Endothelial cell of umbilical vein (primary cell): ENCODE data around the gene PDK2. TPM values are rescaled to one million over a fixed set of nuclear protein-coding genes. Genes with fewer than 3 reads are reported as not detected.

ENCODE experiments used
- BruUV-seq: library from RNA; stranded (reverse); fragments of 400-500 nt; replicated peaks from 2 replicates; lab custom pipeline; 2021; lab: Mats Ljungman, UMichigan
- CTCF ChIA-PET: fragments of 300-600, 350-600 bp; sonication (Branson Sonifier 250); formaldehyde crosslinking; loops from one replicate; lab custom pipeline; 2021; ENCODE audit warnings: antibody characterized with exemption, inconsistent platforms; lab: Charles Lee
- POLR2A ChIA-PET: fragments of 300-600, 350-600 bp; sonication (Branson Sonifier 250); formaldehyde crosslinking; loops from one replicate; lab custom pipeline; 2021; ENCODE audit warnings: antibody characterized with exemption, inconsistent platforms; lab: Charles Lee
- DNase-seq: peaks from one replicate; pipeline ENCODE4 v3.0.0-alpha.2; 2011; ENCODE audit warnings: low read depth, low spot score
- FAIRE-seq: peaks from 2 replicates; lab custom pipeline; 2011; peaks lifted over from hg19 to GRCh38; lab: Jason Lieb, UNC
- H2AFZ ChIP-seq: 2 replicates; pipeline ENCODE4 v1.6.0; 2012; ENCODE audit warnings: low read depth, low read length, control low read depth, inconsistent platforms
- H3K27ac ChIP-seq: 2 replicates; pipeline ENCODE4 v1.5.1; 2011; ENCODE audit warnings: low read depth, mild to moderate bottlenecking, control low read depth, low read length, moderate library complexity; ENCODE audit not compliant: insufficient read depth
- H3K27me3 ChIP-seq, 2 experiments: 2 replicates each; pipeline versions ENCODE4 v1.6.0 to v1.6.1; 2011; ENCODE audit warnings: low read length in 2 of 2, mixed read lengths in 1 of 2; ENCODE audit not compliant: control insufficient read depth in 2 of 2, insufficient read depth in 2 of 2
- H3K36me3 ChIP-seq, 2 experiments: 2 replicates in 1 of 2; 3 replicates in 1 of 2; pipeline ENCODE4 v1.5.1; 2011; ENCODE audit warnings: low read length in 2 of 2, mild to moderate bottlenecking in 1 of 2, moderate library complexity in 1 of 2; ENCODE audit not compliant: control insufficient read depth in 2 of 2, insufficient read depth in 2 of 2; ENCODE audit errors: extremely low read depth in 1 of 2
- H3K4me1 ChIP-seq: 3 replicates; pipeline ENCODE4 v1.5.1; 2011; ENCODE audit warnings: mild to moderate bottlenecking, low read length; ENCODE audit not compliant: control insufficient read depth, insufficient read depth; ENCODE audit errors: extremely low read depth
- H3K4me2 ChIP-seq: 2 replicates; pipeline ENCODE4 v1.6.1; 2011; ENCODE audit warnings: low read length, control low read depth, mixed read lengths; ENCODE audit not compliant: insufficient read depth
- H3K4me3 ChIP-seq, 3 experiments: fragments of 200-600 bp in 1 of 3; sonication (generic), shearing (Covaris generic) in 1 of 3; replicated peaks in 1 of 3; 2 replicates each; pipeline ENCODE4 v1.5.1; 2011 to 2016; ENCODE audit warnings: control low read depth in 3 of 3, low read length in 3 of 3, mild to moderate bottlenecking in 2 of 3, inconsistent platforms in 1 of 3, low read depth in 1 of 3, moderate library complexity in 1 of 3; ENCODE audit not compliant: insufficient read depth in 1 of 3
- H3K79me2 ChIP-seq: 2 replicates; pipeline ENCODE4 v1.6.0; 2012; ENCODE audit warnings: low read length, inconsistent platforms; ENCODE audit not compliant: control insufficient read depth, insufficient read depth
- H3K9ac ChIP-seq: replicated peaks from 2 replicates; pipeline ENCODE3; 2011; ENCODE audit warnings: low read length, control low read depth; ENCODE audit not compliant: insufficient read depth; ENCODE audit errors: extremely low read depth
- H3K9me1 ChIP-seq: replicated peaks from 3 replicates; pipeline ENCODE4 v1.6.0; 2011; ENCODE audit warnings: mild to moderate bottlenecking, low read length; ENCODE audit not compliant: control insufficient read depth, insufficient read depth; ENCODE audit errors: extremely low read depth
- H3K9me3 ChIP-seq: replicated peaks from 2 replicates; pipeline ENCODE4 v1.5.1; 2012; ENCODE audit warnings: low read length, inconsistent platforms; ENCODE audit not compliant: control insufficient read depth, insufficient read depth
- H4K20me1 ChIP-seq: replicated peaks from 2 replicates; pipeline ENCODE3; 2011; ENCODE audit warnings: mild to moderate bottlenecking, low read length; ENCODE audit not compliant: control insufficient read depth, insufficient read depth; ENCODE audit errors: extremely low read depth
- CTCF ChIP-seq, 2 donors: IDR thresholded peaks; 1 replicate in 1 of 2; 2 replicates in 1 of 2; pipeline ENCODE4 v1.5.1; 2011; ENCODE audit warnings: low read length in 2 of 2, mild to moderate bottlenecking in 2 of 2, moderate library complexity in 2 of 2, control low read depth in 1 of 2, inconsistent platforms in 1 of 2, low read depth in 1 of 2; ENCODE audit not compliant: insufficient read depth in 1 of 2; ENCODE audit errors: extremely low read depth in 1 of 2
- GATA2 ChIP-seq: IDR thresholded peaks from 2 replicates; pipeline ENCODE4 v1.7.0; 2011; ENCODE audit warnings: low read depth, mild to moderate bottlenecking, moderate library complexity, mixed read lengths, low read length; ENCODE audit not compliant: insufficient read length, insufficient read depth
- POLR2AphosphoS5 ChIP-seq: IDR thresholded peaks from 2 replicates; pipeline ENCODE4 v1.6.1; 2012; ENCODE audit warnings: low read depth, mild to moderate bottlenecking, control low read depth, low read length, moderate library complexity; ENCODE audit not compliant: insufficient read depth
- dilution Hi-C: fragments of 300-500 bp; cut with MboI; formaldehyde crosslinking; loops from one replicate; pipeline ENCODE4 v1.15.0; 2019; ENCODE audit warnings: low sequenced_read_pairs; ENCODE audit not compliant: extremely low pct_ligation_motif_present
- intact Hi-C: fragments of 100-400 bp; cut with micrococcal nuclease; formaldehyde crosslinking; loops from one replicate; pipeline ENCODE4 v1.10.0; 2022
- polyA plus RNA-seq, 4 experiments: library from polyadenylated mRNA; depleted of rRNA in 3 of 4; stranded (reverse) in 3 of 4; unstranded in 1 of 4; fragments of >200 nt; gene quantifications; 2 replicates each; pipeline versions ENCODE4 v1.2.1 to v1.2.3, GENCODE V29; 2011 to 2012; ENCODE audit warnings: missing spikeins in 1 of 4
- total RNA-seq: library from RNA; stranded (reverse); gene quantifications from 2 replicates; pipeline ENCODE4 v1.2.3, GENCODE V29; 2021

PDK2 gene
- total and polyA plus RNA-seq, 2 donors (not counting 3 experiments of a cell fraction or from before 2014, with no cell fraction given): 21.3 to 114 TPM

- FAIRE-seq: no peak
- Histone ChIP-seq H3K36me3 (peaks cover 6 to 46% of the 10 kb centered on the region in 2 experiments), H3K9me1 (no peaks in the 10 kb centered on the region), H2AFZ (no peak overlapping the region), H3K4me3 (no peak overlapping the region), H3K79me2 (no peaks in the 10 kb centered on the region), H3K9me3 (no peaks in the 10 kb centered on the region), H3K27ac (no peak overlapping the region), H3K4me2 (no peak overlapping the region), H3K27me3 (no peaks in the 10 kb centered on the region), H4K20me1 (no peaks in the 10 kb centered on the region), H3K4me1 (no peaks in the 10 kb centered on the region), H3K9ac (no peak overlapping the region)
- dilution Hi-C loops (no loop called here), intact Hi-C loops (loop anchor here (2.0 kb wide), 1 partner anchor 53 kb away; no protein-coding TSS in a partner anchor)
- TF ChIP-seq CTCF (IDR thresholded peaks at IDR 0.05; ENCODE audit: extremely low read depth in 1 of 2, insufficient read depth in 1 of 2, low read depth in 1 of 2, low read length in 2 of 2) (peak; percentile 64 to 71), GATA2 (no peak)
- ChIA-PET CTCF (interaction anchor here (0.5 to 7.8 kb wide), 16 partner anchors 9 to 218 kb away, joined by 3 to 84 read pairs (median 6); partner anchors contain the start of gene ITGA3), POLR2A (interaction anchor here (1.5 kb wide), 1 partner anchor 22 kb away, joined by 3 read pairs; no protein-coding TSS in a partner anchor)
- BruUV-seq: no TSS peak
- DNase-seq: peak; percentile 17
Measured at GRCh38 chr17:50079334-50080095, 15.6 kb upstream of the PDK2 start.

- Histone ChIP-seq H3K4me3 (no peak overlapping the region), H3K27me3 (no peaks in the 10 kb centered on the region), H3K9me3 (no peaks in the 10 kb centered on the region), H3K9ac (no peak overlapping the region), H4K20me1 (no peaks in the 10 kb centered on the region), H3K4me1 (no peaks in the 10 kb centered on the region), H3K4me2 (no peak overlapping the region), H2AFZ (no peak overlapping the region), H3K36me3 (peaks cover 6 to 44% of the 10 kb centered on the region in 2 experiments), H3K27ac (no peak overlapping the region), H3K9me1 (no peaks in the 10 kb centered on the region), H3K79me2 (no peaks in the 10 kb centered on the region)
- no peak for TF ChIP-seq POLR2AphosphoS5
- BruUV-seq: no TSS peak
- DNase-seq (no peak), FAIRE-seq (no peak)
- dilution Hi-C loops (no loop called here), intact Hi-C loops (no loop called here)
- ChIA-PET CTCF (interaction anchor here (0.5 to 7.8 kb wide), 16 partner anchors 9 to 219 kb away, joined by 3 to 84 read pairs (median 6); partner anchors contain the start of gene ITGA3), POLR2A (interaction anchor here (1.5 kb wide), 1 partner anchor 23 kb away, joined by 3 read pairs; no protein-coding TSS in a partner anchor)
Measured at GRCh38 chr17:50080096-50080480, 15.1 kb upstream of the PDK2 start.
